ENCODE measurements around the gene ARHGAP23. TPM values are rescaled to one million over a fixed set of nuclear protein-coding genes. Genes with fewer than 3 reads are reported as not detected.

Gene ARHGAP23
- polyA plus RNA-seq, 1 donor (not counting 4 experiments of a cell fraction or from before 2014, with no cell fraction given), result 6.1 TPM

DNA sequence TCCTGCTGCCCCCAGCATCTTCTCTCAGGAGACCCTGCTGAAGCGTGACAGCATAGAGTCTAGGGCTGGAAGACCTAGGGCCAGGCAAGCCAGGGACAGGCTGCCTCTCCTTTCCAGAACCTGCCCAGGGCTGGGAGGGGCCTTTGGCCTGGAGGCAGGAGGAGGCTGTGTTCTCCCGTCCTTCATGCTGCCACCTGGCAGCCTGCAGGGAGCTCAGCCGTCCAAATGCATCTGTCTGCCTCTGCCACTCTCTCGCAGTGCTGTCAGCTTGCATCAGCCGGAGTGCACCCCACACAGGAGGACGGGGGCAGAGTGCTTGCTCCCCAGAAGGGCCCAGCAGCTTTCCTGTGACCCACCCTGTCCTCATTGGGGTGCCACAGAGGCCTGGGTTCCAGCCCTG, 31.3 kb downstream of the ARHGAP23 start:
- Histone ChIP-seq H3K27me3 (ENCODE audit: control insufficient read depth, extremely low read depth, insufficient read depth, low read length) (no peaks in the 10 kb centered on the region), H3K4me2 (ENCODE audit: control insufficient read depth, extremely low read depth, insufficient read depth, low read depth, low read length) (no peak overlapping the region), H4K20me1 (ENCODE audit: control insufficient read depth, extremely low read depth, insufficient read depth, low read length) (peaks cover 15% of the 10 kb centered on the region), H3K36me3 (ENCODE audit: control insufficient read depth in 2 of 2, extremely low read depth in 1 of 2, insufficient read depth in 2 of 2, low read length in 2 of 2) (peaks cover 21 to 48% of the 10 kb centered on the region in 2 experiments), H3K79me2 (ENCODE audit: control insufficient read depth, insufficient read depth, low read length) (peaks cover 14% of the 10 kb centered on the region), H3K9me1 (ENCODE audit: control insufficient read depth, extremely low read depth, insufficient read depth, low read length) (peaks cover 2% of the 10 kb centered on the region), H3K4me3 (ENCODE audit: control insufficient read depth in 2 of 3, extremely low read depth in 1 of 3, insufficient read depth in 2 of 3, low read depth in 1 of 3, low read length in 3 of 3) (no peak overlapping the region), H3K9ac (ENCODE audit: control insufficient read depth, extremely low read depth, insufficient read depth, low read length) (no peak overlapping the region), H3K27ac (ENCODE audit: control insufficient read depth, insufficient read depth, low read length) (no peak overlapping the region), H2AFZ (ENCODE audit: control insufficient read depth, low read length) (no peak overlapping the region), H3K9me3 (ENCODE audit: control insufficient read depth, low read depth, low read length) (no peaks in the 10 kb centered on the region), H3K4me1 (ENCODE audit: control insufficient read depth, extremely low read depth, insufficient read depth, low read length) (peaks cover 28% of the 10 kb centered on the region)
- no peak for DNase-seq (ENCODE audit: low read depth, low spot score)
- dilution Hi-C loops (cut with MboI; ENCODE audit: extremely low pct_ligation_motif_present, low sequenced_read_pairs), result no loop called here
- TF ChIP-seq, protein P1, sequence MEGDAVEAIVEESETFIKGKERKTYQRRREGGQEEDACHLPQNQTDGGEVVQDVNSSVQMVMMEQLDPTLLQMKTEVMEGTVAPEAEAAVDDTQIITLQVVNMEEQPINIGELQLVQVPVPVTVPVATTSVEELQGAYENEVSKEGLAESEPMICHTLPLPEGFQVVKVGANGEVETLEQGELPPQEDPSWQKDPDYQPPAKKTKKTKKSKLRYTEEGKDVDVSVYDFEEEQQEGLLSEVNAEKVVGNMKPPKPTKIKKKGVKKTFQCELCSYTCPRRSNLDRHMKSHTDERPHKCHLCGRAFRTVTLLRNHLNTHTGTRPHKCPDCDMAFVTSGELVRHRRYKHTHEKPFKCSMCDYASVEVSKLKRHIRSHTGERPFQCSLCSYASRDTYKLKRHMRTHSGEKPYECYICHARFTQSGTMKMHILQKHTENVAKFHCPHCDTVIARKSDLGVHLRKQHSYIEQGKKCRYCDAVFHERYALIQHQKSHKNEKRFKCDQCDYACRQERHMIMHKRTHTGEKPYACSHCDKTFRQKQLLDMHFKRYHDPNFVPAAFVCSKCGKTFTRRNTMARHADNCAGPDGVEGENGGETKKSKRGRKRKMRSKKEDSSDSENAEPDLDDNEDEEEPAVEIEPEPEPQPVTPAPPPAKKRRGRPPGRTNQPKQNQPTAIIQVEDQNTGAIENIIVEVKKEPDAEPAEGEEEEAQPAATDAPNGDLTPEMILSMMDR (optimal IDR thresholded peaks at IDR 0.05 in 1 of 3, IDR thresholded peaks at IDR 0.05 in 1 of 3, conservative IDR thresholded peaks at IDR 0.05 in 1 of 3; ENCODE audit: extremely low read depth in 1 of 3, insufficient read depth in 2 of 3, low read length in 3 of 3), result no peak
- no peak for TF ChIP-seq EZH2 (IDR thresholded peaks at IDR 0.05; ENCODE audit: low read length)
- FAIRE-seq, result no peak

DNA sequence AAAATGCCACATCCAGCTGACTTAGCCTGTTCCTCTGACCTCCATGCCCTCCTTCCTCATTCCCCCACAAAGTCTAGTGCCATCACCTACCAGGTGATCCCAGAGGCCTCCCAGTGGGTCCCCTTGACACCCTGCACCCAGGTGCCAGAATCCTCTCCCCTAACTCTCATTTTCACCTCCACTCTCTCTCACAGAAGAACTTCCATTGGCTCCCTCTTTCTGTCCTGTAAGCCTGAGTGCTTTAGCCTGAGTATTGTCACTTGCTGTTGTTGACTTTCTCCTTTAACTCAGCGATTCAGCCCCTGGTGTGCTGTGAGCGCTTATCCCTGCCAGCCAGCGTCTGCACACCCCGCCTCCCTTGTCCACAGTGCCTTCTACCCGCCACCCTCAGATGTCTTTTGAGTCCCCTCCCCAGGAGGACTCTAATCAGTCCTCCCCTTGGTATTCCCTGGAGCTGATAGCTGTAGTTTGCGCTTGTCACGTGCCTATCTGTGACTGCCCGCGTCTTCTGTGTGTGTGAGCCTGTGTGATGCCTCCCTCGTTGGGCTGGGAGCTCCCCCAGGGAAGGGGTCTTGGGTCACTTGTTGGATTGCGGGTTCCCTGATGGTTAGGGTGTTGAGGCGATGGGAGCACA, 31.9 kb downstream of the ARHGAP23 start:
- Histone ChIP-seq H3K9me1 (ENCODE audit: control insufficient read depth, extremely low read depth, insufficient read depth, low read length) (peaks cover 1% of the 10 kb centered on the region), H3K27me3 (ENCODE audit: control insufficient read depth, extremely low read depth, insufficient read depth, low read length) (no peaks in the 10 kb centered on the region), H3K9me3 (ENCODE audit: control insufficient read depth, low read depth, low read length) (no peaks in the 10 kb centered on the region), H3K27ac (ENCODE audit: control insufficient read depth, insufficient read depth, low read length) (no peak overlapping the region), H3K4me1 (ENCODE audit: control insufficient read depth, extremely low read depth, insufficient read depth, low read length) (peaks cover 24% of the 10 kb centered on the region), H4K20me1 (ENCODE audit: control insufficient read depth, extremely low read depth, insufficient read depth, low read length) (peaks cover 11% of the 10 kb centered on the region), H3K9ac (ENCODE audit: control insufficient read depth, extremely low read depth, insufficient read depth, low read length) (no peak overlapping the region), H3K4me2 (ENCODE audit: control insufficient read depth, extremely low read depth, insufficient read depth, low read depth, low read length) (no peak overlapping the region), H3K4me3 (ENCODE audit: control insufficient read depth in 2 of 3, extremely low read depth in 1 of 3, insufficient read depth in 2 of 3, low read depth in 1 of 3, low read length in 3 of 3) (no peak overlapping the region), H2AFZ (ENCODE audit: control insufficient read depth, low read length) (no peak overlapping the region), H3K36me3 (ENCODE audit: control insufficient read depth in 2 of 2, extremely low read depth in 1 of 2, insufficient read depth in 2 of 2, low read length in 2 of 2) (peaks cover 21 to 48% of the 10 kb centered on the region in 2 experiments), H3K79me2 (ENCODE audit: control insufficient read depth, insufficient read depth, low read length) (peaks cover 9% of the 10 kb centered on the region)
- FAIRE-seq, result no peak
- dilution Hi-C loops (cut with MboI; ENCODE audit: extremely low pct_ligation_motif_present, low sequenced_read_pairs), result no loop called here
- TF ChIP-seq EZH2 (IDR thresholded peaks at IDR 0.05; ENCODE audit: low read length), result no peak
- TF ChIP-seq, protein P1 (optimal IDR thresholded peaks at IDR 0.05 in 1 of 3, IDR thresholded peaks at IDR 0.05 in 1 of 3, conservative IDR thresholded peaks at IDR 0.05 in 1 of 3; ENCODE audit: extremely low read depth in 1 of 3, insufficient read depth in 2 of 3, low read length in 3 of 3), result no peak
- no peak for DNase-seq (ENCODE audit: low read depth, low spot score)

All from keratinocyte (primary cell).